NB4 (cell line): Measurements from ENCODE around the gene LAD1.
A peak's percentile ranks its signal among the peaks of the same experiment; 100 is the strongest.

Experiments used
- DNase-seq: peaks from one replicate; pipeline ENCODE4 v3.0.0; 2010; ENCODE audit warnings: low read depth
- H3K4me3 ChIP-seq: one replicate; pipeline ENCODE4 v1.5.1; 2011; ENCODE audit warnings: mild to moderate bottlenecking, low read depth, low read length, moderate library complexity
- CTCF ChIP-seq: IDR thresholded peaks from one replicate; pipeline ENCODE4 v1.5.1; 2012; ENCODE audit warnings: low read depth, low read length
- MAX ChIP-seq: IDR thresholded peaks from 2 replicates; pipeline ENCODE4 v1.6.1; 2011; ENCODE audit warnings: low read depth, low read length
- MYC ChIP-seq: IDR thresholded peaks from 2 replicates; pipeline ENCODE4 v1.6.1; 2011; ENCODE audit warnings: low read depth, low read length
- POLR2A ChIP-seq: IDR thresholded peaks from 2 replicates; pipeline ENCODE4 v1.6.1; 2011; ENCODE audit warnings: mild to moderate bottlenecking; ENCODE audit not compliant: insufficient read length; ENCODE audit errors: extremely low read depth

LAD1 gene

DNA sequence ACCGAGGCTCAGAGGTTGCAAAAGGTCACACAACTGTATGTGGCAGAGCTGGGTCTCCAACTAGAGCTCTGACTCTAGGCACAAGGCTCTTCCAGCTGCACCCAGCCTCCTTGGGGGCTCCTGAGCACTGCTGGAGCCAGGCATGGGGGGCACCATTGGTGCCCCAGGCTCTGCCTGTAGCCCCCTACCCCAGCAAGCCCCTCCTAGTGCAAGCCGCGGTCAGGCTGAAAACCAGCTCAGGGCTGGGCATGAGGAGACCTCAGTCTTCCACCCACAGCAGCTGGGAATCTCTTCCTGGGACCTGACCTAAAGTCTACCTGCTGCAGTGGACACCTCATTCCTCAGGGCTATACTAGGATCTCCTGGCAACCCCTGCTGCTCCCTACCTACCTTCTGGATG, 36.2 kb downstream of the LAD1 start:
- TF ChIP-seq MAX: no peak
- no peak for TF ChIP-seq POLR2A
- no peak for DNase-seq
- H3K4me3 ChIP-seq: no peak overlapping the region

DNA sequence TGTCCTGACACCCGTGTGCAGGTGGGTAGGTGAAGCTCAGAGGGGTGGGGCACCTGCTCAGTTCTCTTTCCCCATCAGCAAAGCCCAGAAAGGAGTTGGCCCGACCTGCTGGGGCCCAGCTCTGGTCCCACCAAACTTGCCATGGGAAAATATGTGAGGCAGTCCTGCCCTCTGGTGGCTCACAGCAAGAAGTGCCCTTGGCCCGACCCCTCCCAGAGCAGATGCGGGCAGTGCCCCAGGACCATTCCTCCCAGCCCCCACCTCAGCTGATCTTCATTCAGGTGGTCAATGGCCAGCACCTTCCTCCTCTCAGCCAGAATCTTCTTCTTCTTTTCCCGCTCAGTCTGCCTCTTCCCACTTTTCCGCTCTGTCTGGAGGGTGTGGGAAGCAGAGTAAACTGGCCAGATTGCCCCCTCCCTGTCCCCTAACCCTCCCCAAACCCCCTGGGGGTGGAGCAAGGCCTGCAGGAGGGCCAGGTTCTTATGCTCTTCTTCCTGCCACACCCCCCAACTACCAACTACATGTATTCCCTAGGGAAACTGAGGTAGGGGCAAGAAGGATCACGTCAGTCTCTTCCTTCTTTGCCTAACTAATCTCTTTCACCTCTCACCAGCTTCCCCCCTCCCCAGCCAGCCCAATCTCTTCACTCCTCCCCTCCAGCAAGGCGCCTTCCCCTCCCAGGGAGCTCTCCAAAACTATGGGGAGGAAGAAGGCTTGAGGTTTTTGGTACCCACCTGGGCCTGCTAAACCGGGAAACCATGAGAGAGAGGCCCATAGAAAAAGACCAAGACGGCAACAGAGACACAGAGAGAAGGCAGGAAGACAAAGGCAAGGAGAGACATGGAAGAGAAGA, 37.2 kb downstream of the LAD1 start:
- DNase-seq: peak; percentile 56
- no peak for TF ChIP-seq POLR2A
- peak; percentile 74 for TF ChIP-seq CTCF
- TF ChIP-seq MAX: no peak

DNA sequence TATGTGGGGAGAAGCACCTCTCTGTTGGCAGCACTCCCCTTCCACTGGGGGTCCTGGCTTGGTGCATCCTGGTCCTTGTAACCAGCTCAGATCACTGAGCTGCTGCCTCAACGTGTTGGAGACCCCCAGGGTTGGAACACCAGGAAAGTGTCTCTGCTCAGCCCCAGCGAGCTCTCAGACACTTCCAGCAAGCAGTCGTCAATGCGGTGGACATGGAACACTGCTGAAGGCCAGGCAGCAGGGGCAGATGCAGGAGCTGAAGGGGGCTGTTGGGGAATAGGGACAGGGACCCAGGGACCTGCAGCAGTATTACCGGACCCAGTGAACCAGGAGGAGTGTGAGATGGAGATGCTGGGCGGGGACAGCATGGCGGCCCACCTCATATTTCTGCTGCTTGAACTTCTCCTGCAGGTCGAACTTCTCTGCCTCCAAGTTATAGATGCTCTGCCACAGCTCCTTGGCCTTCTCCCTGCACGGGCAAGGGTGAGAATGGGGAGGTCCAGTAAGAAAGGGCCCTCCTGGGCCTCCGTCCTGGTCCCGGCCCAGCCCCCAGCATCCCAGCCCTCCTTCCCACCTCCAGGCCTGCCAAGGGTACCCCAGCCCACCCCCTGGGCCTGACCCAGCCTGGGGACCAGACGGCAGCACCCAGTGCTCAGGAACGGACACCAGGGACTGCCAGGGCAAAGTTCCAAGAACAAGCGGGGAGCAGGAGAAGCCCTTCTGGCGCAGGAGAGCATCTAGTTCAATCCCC, 38.0 kb downstream of the LAD1 start:
- H3K4me3 ChIP-seq: no peak overlapping the region
- no peak for DNase-seq
- no peak for TF ChIP-seq CTCF
- TF ChIP-seq MAX: no peak
- TF ChIP-seq MYC: no peak
- no peak for TF ChIP-seq POLR2A

More for the DNA sequence above, 37.2 kb downstream of the LAD1 start:
- H3K4me3 ChIP-seq: no peak overlapping the region

DNA sequence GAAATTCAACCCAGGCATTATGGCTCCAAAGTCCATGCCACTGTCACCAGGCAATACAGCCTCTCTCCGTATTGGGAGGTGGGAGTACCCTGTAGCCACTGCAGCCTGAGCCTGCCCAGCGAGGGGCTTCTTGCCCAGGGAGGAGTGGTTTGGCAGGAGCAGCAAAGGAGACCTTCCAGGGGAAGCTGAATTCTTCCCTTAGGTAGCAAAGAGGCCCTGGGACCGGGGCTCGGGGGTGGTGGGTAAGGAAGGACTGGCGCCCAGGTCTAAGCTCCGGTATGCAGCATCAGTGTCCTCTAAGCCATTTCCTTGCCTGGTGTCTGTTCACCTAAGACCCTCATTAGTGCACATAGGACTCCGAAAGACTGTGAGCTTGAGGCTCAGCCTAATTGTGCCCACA, 38.6 kb downstream of the LAD1 start:
- no peak for DNase-seq
- H3K4me3 ChIP-seq: no peak overlapping the region
- no peak for TF ChIP-seq CTCF
- no peak for TF ChIP-seq POLR2A

DNA sequence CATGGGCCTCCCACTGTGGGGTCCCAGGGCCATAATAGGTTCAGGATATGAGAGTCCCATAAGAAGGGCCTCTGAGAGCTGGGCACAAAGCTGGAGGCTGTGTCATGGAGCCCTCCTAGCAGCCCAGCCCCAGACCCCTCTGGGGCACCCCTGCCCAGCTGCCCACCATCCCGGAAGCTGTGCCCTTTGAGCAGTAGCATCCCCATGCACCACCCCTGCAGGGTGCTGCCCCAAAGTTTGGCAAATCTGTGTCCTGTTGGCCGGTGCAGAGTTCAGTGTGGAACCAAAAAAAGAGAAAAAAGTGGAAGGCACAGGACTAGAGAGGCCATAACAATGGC, 39.3 kb downstream of the LAD1 start:
- H3K4me3 ChIP-seq: no peak overlapping the region
- DNase-seq: no peak
- TF ChIP-seq MAX (no peak), POLR2A (no peak), MYC (no peak), CTCF (no peak)

DNA sequence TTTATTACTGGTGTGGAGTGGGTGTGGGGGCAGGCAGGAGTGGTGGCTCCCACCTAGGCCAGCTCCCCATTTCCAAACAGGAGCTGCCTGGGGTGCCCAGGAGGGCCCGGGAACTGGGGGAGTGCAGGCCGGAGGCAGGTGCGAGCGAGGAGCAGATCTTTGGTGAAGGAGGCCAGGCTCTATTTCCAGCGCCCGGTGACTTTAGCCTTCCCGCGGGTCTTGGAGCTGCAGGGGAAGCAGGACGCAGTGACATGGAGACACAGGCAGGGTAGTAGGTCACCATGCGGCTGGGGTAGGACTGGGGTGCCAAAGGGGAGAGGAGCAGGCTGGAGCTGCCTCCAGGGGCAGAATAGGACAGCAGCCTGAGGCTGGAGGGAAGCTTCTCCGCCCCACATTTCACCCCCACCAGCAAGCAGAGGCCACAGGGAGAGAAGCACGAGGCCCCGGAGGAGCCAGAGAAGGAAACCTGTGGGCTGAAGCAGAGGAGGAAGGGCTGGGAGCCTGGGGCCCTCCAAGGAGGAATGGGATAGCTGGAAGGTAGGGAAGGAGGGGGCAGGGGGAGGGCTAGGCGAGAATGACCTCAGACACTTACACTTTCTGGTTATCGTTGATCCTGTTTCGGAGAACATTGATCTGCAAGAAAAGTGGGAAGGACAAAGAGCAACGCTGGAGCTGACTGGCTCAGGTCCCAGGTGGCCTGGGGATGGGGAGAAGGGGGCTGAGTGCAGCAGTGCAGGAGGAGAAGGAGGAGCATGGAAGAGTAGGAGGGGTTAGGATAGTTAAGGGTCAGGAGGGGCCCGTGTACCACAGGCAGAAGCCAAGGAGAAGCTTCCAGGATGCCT, 39.9 kb downstream of the LAD1 start:
- no peak overlapping the region for H3K4me3 ChIP-seq
- TF ChIP-seq MYC (no peak), POLR2A (no peak), MAX (no peak), CTCF (no peak)
- DNase-seq: no peak
